Activated CD4-positive, CD25-positive, alpha-beta regulatory T cell (primary cell): ENCODE data around the gene SELENOM.
"Not testable (repeated sequence)": the region's sequence is repeated elsewhere in the genome, so short reads cannot be mapped to it uniquely, and the experiment has no call there.

ENCODE experiments used
- DNase-seq, 4 experiments: peaks; one replicate each; lab custom pipeline; 2025; lab: John Stamatoyannopoulos, UW

SELENOM gene

DNA sequence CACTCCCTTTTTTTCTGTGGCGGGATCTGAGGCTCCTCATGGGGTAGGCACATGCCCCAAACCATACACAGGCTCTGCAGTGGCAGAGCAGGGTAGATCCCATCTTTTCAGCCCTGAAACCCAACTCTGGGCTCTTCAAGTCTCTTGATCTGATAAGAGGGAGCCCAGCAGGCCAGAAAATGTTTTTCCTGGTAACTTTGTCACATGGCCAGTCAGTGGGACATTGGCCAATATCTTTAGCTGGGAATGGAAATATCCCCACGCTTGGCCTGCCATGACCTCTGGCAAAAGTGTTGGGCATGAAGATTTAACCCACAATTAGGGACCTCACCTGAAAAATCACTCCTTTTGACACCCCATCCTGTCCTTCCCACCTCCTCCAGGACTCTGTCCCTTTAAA, 23.5 kb upstream of the SELENOM start:
- no peak for DNase-seq

DNA sequence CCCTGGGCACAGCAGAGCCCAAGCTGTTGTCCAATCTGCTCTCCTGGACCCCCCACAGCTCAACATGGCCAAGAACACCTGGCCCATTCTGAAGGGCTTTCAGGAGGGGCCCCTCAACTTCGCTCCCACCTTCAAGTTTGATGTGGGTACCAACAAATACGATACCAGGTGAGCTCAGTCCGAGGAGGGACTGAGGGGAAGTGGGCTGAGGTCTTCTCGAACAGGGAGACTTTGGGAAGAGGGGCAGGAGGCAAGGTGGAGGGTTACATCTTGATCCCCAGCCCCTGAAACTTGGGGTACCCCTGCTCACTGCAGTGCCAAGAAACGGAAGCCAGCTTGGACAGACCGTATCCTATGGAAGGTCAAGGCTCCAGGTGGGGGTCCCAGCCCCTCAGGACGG, 20.8 kb upstream of the SELENOM start:
- DNase-seq, result no peak

DNA sequence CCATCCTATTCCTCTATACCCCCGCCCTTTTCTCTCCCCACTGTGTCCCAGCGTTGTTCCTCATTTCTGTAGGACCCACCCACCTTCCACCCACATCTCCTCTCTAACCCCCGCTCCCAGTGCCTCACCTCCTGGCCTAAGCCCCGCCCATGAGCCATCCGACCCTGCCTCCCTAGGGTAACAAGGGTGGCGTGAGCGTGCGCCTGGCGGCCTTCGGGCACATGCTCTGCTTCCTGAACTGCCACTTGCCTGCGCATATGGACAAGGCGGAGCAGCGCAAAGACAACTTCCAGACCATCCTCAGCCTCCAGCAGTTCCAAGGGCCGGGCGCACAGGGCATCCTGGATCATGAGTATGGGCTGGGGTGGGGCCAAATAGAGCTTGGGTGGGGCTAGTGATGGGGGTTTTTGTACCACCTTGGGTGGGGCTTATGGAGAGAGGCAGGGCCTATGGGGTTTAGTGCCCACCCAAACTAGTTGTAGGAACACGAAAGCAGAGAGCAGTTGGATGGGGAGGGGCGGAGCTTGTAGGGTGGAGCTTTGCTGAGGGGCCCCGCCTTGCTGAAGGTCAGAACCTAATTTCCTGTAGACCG, 19.9 kb upstream of the SELENOM start:
- DNase-seq, result no peak

DNA sequence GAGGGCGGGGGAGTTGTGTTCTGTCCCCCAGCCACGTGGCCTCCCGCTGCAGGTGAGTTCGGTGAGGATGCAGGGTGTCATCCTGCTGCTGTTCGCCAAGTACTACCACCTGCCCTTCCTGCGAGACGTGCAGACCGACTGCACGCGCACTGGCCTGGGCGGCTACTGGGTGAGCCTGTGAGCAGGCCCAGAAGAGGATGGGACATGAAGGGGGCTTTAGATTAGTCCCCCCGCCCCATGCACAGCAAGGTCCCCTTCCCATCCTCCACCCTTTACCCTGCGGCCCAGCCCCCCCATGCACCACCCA, 19.5 kb upstream of the SELENOM start:
- DNase-seq, result no peak

DNA sequence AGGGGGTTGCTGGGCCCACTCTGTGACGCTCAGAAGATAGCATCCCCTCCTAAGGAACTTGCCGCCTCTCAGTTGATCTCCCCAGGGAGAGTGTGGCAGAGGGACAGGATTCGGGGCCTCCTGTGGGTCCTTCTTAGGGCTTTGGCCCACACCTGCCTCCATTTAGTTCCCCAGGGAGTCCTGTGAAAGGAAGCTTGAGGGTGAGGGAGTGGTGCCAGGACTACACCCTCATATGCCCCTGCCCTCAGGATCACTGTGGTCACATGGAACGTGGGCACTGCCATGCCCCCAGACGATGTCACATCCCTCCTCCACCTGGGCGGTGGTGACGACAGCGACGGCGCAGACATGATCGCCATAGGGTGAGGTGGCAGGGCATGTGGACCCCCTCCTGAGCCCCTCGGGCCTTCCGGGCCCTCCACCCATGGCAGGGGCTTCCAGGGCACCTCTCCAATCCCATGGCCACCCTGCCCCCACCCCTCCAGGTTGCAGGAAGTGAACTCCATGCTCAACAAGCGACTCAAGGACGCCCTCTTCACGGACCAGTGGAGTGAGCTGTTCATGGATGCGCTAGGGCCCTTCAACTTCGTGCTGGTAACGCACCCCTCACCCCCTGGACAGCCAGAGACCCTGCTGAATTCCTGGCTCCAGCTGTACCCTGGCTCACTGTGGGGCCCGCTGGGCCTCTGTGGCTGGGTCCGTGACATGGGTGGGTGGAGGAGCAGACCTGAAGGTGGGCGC, 18.9 kb upstream of the SELENOM start:
- no peak for DNase-seq

DNA sequence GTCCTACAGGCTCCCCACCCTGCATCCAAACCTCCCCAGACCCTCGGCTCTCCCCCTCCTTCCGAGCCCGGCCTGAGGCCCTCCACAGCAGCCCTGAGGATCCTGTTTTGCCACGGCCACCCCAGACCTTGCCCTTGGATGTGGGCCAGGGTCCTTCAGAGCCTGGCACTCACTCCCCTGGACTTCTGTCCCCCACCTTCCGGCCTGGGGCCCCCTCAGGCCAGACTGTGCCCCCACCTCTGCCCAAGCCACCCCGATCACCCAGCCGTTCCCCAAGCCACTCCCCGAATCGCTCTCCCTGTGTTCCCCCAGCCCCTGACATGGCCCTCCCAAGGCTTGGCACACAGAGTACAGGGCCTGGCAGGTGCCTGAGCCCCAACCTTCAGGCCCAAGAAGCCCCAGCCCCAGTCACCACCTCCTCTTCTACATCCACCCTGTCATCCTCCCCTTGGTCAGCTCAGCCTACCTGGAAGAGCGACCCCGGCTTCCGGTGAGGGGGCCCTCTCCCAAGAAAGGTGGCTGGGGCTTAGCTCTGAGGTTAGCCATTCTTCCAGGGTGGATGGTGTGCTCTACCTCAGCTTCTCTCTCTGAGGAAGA, 18.3 kb upstream of the SELENOM start:
- DNase-seq, result no peak

DNA sequence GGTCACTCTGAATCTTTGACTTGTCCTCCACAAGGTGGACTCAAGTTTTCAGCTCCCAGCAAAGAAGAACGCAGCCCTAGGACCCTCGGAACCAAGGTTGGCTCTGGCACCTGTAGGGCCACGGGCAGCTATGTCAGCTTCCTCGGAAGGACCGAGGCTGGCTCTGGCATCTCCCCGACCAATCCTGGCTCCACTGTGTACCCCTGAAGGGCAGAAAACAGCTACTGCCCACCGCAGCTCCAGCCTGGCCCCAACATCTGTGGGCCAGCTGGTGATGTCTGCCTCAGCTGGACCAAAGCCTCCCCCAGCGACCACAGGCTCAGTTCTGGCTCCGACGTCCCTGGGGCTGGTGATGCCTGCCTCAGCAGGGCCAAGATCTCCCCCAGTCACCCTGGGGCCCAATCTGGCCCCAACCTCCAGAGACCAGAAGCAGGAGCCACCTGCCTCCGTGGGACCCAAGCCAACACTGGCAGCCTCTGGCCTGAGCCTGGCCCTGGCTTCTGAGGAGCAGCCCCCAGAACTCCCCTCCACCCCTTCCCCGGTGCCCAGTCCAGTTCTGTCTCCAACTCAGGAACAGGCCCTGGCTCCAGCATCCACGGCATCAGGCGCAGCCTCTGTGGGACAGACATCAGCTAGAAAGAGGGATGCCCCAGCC, 17.6 kb upstream of the SELENOM start:
- no peak for DNase-seq

DNA sequence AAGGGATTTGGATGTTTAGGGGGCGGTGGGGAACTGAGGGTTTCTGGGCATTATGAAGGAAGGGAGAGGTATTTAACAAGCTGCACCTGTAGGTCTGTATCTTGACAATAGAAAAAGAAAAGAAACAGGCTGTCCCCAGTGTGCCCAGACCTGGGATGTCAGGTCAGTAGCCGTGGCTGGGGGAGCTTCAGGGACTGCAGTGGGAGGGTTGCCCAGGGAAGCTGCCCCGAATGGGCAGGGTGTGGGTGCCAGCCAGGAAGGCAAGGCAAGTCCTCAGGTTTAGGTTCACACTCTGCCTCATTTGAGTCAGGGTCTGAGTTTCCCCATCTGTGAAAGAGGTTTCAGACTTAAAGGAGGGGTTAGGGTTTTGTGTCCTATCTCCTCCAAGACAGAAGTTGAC, 16.9 kb upstream of the SELENOM start:
- no peak for DNase-seq

DNA sequence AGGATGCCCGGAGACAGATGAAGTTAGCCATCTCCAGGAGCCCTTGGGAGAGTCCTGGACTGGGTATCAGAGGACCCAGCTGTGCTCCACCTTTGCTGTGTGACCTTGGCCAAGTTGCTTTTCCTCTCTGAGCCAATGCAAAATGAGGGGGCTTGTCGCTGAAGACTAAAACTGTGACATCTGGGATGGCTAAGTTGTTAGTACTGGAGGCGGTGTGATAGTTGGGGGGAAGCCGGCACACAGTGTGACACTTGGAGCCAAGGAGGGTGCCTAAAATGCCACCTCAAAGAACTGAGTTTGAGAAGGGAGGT, 15.9 kb upstream of the SELENOM start:
- DNase-seq, result no peak

DNA sequence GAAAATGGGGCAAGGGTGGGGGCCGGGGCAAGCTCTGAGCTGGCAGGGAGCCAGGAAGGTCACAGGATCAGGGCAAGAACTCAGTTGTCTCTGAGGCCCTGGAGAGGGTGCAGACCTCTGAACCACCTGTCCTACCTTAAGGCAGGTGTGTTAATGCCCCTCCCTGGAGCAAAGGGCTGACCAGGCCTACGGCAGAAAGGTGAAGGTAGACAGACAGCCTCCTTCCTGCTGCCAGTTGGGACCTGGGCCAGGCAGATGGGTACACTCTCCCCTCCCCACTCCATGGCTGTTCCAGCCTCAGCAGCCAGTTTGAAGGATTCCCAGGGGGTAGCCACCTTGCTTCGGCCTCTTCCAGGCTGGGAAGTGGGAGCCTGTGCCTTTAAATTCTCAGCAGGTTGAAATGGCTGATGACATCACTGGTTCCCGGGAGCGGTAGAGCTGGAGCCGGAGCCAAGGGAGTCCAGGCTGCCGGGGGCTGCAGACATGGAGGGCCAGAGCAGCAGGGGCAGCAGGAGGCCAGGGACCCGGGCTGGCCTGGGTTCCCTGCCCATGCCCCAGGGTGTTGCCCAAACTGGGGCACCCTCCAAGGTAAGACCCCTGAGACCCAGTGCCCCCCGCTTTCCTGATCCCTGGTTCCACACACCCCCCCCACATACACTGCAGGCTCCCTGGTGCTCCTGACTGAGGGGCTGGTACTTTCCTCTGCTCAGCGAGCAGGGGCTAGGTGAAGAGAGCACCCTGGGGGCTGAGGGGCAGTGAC, 15.3 kb upstream of the SELENOM start, which contains the start of gene INPP5J:
Gene INPP5J (plus strand): TSS at position 435 of the 760 bp plus-strand sequence. CDS start 49 bp downstream, at position 484.
- DNase-seq, result no peak

DNA sequence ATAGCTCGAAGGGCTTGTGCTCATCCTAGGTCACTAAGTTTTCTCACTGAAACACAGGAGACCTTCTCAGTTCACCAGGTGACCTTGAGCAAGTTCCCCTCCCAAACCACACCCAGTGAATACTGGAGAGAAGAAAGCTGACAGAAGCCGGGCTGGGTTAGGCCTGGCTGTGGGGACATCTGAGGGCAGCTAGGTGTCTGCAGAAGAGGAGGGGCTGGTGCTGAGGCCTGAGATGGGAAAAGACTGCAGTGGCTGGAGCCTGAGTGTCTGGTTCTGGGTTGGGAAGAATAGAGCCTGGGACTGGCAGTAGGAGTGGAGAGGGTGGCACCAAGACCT, 14.8 kb upstream of the SELENOM start:
- no peak for DNase-seq

DNA sequence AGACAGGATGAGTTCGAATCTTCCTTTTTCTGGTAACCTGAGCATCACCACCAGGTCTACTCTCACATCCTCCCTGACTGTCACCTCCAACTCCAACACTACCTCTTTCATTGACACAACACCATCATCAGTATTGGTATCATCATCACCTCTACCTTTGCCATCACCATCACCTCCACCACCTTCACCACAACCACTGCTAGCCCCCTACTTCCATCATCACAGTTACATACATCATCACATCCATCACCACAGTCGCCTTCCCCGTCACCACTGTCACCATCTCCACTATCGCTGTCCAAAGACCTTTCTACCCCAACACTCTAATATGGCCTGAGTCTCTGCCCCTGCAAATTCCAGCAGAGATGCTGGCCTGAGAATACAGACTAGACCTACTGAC, 14.0 kb upstream of the SELENOM start:
- DNase-seq, result no peak

DNA sequence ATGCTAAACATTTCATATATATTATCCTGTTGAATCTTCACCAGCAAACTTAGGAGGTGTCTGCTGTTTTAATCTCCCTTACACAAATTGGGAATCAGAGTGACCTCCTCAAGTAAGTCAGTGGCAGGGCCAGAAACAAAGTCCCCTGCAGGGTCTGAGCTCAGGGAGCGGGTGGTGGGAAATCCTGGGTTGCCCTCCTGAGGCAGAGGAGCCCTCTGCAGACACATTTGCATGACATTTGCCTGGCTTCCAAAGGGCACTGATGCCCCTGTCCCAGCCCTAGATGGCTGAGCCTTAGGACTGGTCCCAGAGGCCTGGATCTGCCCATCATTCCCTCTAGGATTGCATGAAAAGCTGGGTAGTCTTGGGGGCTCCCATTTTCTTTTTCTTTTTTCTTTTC, 13.3 kb upstream of the SELENOM start:
- no peak for DNase-seq

DNA sequence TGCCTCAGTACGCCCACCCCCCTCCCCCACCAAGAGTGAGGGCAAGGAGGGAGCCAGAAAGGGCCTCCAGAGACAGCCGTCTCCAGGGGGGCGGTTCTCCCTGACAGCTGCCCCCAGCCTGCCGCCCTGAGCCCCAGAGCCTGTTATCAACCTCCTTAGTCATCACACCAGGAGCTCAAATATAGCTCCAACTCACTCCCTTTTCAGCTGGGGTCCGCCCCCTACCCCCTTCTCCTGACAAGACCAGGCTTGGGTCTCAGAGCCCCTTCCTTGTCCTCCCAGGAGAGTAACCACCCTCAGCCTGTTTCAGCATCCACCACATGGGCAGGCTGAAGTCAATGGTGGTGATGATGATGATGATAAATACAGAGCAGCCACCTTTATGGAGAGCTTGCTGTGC, 12.9 kb upstream of the SELENOM start:
- no peak for DNase-seq

DNA sequence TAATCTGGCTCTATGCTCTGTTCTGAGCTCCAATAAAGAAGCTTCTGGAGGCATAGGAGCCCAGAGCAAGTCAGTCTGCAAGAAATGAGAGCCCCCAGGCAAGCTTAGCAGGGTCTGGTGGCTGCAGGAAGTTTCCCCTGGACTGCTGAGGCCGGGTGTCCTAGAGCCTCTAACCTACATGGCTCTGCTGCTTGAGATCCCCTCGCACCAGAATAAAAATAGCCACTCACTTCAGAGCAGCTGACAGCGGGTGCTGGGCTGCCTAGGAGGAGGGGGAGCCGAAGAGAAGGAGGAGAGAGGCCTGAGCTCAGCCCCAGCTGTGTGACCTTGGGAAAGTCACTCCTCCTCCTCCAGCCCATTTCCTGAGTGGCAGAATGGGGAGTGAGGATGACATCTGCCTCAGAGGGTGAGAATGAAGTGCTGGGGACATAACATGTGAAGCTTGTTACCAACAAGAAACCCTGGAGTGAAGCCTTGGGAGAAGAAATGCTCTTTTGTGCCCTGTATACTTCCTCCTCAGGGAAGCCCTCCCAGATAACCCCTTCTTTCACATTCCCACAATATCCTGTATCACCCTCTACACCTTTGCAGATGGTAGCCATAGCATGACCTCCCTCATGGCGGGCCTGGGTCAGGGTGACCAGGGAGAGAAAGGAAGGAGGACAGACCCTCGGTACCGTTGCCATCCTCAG, 11.8 kb upstream of the SELENOM start:
- DNase-seq, result no peak

DNA sequence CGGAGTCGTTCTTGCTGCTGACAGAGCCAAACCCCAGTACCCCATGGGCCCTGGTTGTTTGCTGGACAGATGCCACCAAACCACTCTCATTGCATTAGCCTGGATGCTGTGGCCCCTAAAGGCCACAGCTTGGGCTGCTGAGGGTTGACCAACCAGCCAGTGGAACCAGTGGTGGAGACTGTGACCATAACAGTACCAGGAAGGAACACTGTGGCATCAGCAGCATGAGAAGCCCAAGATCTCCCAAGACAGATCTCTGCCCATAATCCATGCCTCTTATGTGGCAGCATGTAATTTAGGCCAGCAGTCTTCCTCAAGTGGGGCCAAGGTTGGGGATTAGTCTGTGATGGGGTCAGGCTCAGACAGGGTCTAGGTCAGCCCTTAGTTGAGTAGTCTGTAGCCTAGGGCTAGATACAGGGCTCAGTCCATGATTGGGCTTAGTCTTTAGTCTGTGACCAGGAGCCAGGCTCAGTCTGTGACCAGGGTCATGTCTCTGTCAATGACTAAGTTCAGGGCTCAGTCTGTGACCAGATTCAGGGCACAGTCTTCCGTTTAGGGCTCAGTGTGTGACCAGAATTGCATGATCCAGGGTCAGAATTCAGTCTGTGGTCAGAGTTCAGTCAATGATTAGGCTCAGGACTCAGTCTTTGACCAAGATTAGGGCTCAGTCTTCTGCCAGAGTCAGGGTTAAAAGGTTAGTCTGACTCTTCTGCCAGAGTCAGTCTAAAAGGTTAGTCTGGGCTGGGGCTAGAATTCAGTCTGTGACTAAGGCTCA, 10.9 kb upstream of the SELENOM start:
- DNase-seq, result no peak

DNA sequence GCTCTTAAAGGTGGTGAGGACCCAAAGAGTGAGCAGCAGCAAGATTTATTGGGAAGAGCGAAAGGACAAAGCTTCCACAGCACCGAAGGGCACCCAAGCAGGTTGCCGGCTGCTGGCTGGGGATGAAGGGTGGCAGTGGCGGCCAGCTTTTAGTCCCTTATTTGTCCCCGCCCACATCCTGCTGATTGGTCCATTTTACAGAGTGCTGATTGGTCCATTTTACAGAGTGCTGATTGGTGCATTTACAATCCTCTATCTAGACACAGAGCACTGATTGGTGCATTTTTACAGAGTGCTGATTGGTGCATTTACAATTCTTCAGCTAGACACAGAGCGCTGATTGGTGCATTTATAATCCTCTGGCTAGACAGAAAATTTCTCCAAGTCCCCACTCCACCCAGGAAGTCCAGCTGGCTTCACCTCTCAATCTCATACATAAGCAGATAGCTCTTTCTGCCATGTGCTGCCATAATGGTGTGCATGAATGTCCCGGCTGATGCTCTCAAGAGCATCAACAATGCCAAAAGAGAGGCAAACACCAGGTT, 5.3 kb upstream of the SELENOM start:
- not testable (repeated sequence) for DNase-seq

DNA sequence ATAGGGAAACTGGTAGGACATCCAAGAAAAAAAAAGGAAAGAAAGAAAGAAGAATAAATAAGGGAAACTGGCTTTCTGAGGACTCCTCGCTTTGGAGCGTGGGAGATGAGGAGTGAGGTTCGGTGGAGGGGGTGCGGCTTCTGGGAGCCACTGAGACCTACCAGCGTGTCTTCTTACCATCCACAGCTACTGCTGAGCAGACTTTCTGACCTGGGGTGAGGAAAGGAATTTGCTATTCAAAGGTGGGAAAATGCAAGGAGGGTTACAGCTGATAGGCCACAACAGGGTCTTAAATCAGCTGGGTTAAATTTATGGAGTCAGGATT, 488 bp upstream of the SELENOM start:
- no peak for DNase-seq

DNA sequence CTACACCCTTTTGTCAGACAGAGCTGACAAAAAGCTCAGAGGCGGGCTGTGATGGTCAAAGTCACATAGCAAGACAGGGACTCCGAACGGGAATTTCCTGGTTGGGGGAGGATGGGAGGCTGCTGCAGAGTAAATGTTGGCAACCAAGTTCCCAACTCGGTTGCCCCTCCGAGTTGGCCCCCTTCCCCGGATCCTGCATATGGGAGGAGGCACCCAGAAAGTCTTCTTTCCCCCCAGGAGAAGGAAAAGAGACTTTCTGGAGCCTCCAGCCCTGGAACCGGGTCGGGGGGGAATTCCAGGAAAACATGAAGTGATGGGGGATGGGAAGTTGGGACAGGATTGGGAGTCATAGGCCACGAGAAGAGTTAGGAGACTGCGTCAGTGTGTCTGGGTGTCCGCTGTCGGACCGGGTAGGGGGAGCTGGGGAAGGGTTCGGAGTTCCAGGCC, 614 bp downstream of the SELENOM start:
- DNase-seq, result no peak

DNA sequence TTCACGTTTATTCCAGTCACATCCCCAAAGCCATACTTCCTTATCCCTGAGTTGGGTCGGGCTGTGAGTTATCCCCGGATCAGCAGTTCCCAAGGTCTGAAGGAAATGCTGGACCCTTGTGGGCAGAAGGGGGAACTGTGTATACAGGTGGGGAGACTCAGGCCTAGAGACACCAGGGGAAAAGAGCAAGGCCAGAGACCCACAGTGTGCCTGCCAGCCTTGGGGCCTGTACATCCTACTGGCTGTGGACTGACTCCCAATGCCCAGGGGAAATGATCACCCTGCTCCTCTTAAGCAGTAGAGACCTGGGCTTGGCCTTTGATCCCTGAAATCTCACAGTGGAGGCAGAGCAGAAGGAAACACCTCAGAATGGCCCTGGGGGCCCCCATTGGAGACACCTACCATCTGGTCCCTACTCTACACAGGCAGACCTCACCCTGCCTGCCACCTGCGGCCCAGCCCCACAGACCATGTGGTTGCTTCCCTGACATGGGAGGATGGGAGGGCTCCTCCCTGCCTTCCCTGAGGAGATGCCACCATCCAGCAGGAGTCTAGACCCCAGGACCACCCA, 1.3 kb downstream of the SELENOM start:
- DNase-seq, result no peak
